ENCODE measurements around the gene MACROD2.
"Not testable (repeated sequence)": the region's sequence is repeated elsewhere in the genome, so short reads cannot be mapped to it uniquely, and the experiment has no call there.

The MACROD2 gene

DNA sequence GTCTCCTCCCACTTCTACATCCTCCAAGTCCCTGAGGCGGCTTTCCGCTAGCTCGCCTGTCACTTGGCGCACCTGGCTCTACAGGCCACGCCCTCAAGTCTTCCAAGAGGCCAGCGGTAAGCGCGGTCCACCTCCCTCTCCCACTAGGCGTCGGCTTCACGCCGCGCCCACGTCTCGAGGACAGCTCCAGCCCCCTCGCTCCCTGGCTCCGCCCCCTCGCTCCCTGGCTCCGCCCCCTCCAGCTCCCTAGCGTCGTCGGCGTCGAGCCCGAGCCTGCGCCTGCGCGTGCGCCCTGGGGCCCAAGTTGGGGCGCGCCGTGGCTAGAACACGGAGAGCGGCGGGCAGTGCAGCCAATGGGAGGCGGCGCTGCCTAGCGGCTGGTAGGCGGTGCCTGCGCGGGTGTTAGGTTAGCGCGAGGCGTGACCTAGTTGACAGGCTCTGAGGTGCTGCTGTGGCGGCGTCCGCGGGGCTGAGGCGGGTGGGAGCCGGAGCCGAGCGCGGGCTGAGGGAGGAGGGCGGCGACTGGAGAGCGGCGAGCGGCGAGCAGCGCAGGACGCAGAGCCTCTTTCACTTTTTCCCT, at the start of gene MACROD2:
MACROD2 (plus strand) TSS at position 431 of the 580 bp plus-strand sequence.
- peak; percentile 94 for DNase-seq

GRCh38 chr20:13947719-13948118, 47.6 kb upstream of the MACROD2 start:
- no peak for DNase-seq

DNA sequence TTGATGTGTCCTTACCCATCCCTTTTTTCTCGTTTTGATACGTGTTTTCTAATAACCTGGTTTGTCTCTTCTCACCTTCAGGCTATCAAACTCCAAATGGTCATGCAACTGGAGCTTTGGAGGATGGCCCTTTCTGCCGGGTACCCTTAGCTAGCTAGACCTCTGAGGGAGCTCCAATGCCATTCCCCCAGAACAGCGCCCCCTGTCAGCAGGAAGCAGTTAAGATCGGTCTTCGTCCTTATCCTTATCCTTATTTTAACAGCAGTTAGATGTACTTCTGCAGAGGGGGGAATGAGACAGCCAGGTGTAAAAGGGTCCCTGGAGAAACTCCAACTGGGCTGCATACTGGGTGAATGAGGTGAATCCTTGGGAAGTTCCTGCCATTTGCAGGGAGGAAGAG, 42.1 kb upstream of the MACROD2 start:
- DNase-seq = no peak

DNA sequence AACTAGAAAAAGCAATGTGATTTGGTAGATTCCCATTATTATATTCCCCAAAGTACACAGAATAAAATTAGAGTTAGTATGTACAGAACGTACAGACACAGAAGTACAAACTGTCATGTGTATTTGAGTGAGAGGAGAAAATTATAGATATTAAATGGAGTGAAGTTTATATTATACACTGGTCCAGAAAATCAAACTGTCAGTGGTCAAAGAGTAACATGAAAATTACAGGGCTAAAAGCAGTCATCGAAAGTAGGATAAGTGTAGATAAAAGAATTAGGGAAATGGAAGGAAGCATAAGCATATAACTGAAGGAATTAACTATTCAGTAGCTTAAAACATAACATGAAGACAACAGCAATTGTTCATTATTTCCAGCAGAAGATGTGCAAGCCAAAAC, 35.2 kb upstream of the MACROD2 start:
- DNase-seq = no peak

DNA sequence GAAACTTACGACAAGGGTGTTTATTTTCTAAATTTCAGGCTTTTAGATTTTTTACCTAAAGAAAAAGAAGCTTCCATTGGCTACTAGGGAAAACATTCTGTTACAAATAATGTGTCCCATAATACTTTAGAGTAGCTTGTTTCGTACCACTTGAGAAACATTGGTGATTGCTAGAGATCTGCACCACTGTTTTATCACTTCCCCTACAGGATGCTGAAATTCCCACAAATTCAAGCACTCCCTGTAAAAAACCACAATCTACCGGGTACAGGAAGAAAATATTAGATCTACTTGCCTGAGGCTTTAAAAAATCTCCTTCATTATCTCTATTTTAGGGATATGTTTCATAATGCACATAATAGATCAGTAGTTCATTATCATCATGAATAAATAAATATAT, 34.8 kb upstream of the MACROD2 start:
- no peak for DNase-seq

DNA sequence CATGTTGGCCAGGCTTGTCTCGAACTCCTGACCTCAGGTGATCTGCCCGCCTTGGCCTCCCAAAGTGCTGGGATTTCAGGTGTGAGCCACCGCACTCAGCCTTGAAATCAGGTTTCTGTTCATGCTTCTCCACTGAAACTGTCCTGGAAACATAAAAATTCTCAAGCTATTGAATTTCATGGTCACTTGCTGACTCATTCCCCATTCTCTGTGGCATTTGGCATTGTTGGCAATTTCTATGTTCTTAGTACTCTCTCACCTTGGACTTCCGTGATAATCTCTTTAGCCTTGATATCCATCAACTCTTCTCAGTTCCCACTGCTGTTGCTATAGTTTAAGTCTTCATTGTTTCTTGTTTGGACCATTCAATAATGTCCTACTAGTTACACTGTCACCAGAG, 11.1 kb upstream of the MACROD2 start:
- DNase-seq = no peak

DNA sequence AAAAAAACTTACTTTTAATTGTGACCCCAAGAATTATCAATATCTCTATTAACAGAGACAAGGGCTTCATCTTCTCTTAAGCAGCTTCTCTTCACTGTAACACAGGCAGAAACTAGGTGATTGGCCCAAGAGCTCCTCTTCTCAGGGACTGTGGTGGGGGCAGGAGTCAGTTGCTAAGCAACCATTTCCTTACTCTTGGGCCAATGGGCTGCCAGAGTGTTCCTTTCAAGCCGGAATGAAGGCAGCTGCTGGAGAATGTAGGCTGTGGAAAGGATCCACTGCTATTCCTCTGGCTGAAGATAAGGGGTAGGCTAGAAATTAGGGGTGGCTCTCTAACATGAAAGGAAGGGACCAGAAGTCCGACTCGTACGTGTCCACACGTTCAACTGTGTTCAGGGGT, 4.9 kb upstream of the MACROD2 start, which contains the start of gene SEL1L2:
SEL1L2 (minus strand) TSS at position 150 of the 400 bp plus-strand sequence; CDS start at position 70, 80 bp downstream.
- no peak for DNase-seq

GRCh38 chr20:13991311-13991710, 4.0 kb upstream of the MACROD2 start:
- no peak for DNase-seq

- not testable (repeated sequence) for DNase-seq
Observed at GRCh38 chr20:13991955-13992354, 3.4 kb upstream of the MACROD2 start.

DNA sequence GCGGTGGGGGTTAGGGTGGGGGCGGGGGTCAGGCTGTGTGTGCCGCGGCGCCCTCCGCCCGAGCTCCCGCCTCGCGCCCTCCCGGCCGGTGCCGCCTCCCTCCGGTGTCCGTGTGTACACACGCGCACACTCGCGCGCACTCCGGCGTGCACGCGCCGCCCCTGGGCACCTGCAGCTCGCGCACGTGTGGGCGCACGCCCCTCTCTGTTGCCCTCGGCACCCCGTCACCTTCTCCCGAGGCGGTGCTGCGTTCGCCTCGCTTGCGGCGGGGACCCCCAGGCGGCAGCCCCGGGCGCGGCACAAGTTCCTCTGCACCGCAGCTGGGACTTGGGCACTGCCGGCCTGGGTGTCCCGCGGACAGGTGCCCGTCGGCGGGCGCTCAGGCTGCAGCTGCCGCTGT, 525 bp downstream of the MACROD2 start:
- no peak for DNase-seq

DNA sequence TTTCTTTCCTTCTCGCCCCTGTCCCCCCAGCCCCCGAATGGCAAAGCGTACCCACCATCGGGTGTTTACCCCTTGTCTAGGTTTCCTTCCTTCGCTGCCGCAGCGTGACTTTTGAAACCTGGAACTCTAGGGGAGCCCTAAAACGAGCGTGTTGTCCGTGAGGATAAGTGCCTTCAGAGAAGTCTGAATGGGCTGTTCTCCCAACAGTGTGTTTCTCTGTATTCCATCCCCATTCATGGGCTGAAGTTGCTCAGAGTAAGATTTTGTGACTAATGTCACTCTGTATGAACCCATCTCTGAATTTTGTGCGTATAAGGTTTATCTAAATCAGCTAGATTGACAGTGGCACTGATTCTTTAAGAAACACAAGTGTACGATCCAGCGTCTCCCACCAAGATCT, 949 bp downstream of the MACROD2 start:
- no peak for DNase-seq

DNA sequence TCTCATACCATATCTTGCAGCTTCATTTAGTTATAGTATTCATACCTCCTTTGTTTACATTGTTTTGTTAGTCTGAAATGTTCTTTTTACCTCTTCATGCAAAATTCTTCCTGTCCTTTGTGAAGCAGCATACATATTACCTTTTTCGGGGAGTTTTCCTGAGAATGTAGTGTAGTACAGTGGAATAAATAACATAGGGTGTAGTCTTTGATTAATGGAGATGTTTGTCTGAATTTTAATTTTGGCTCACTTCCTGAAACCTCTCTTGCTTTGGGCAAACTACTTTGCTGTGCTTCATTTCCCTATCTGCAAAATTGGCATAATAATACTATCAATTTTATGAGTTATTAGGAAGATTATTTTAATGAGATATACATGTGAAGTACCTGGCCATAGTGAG, 5.6 kb downstream of the MACROD2 start:
- no peak for DNase-seq

DNA sequence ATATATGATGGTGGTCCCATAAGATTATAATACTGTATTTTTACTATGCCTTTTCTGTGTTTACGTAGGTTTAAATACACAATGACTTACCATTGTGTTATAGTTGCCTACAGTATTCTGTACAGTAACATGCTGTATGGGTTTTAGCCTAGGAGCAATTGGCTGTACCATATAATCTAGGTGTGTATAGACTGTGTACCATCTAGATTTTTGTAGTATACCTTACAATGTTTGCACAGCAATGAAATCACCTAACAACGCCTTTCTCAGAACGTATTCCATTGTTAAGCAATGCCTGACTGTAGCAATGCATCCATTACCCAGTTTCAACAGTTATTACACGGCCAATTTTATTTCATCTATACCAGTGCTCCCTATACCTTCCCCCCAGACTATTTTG, 10.7 kb downstream of the MACROD2 start:
- no peak for DNase-seq

DNA sequence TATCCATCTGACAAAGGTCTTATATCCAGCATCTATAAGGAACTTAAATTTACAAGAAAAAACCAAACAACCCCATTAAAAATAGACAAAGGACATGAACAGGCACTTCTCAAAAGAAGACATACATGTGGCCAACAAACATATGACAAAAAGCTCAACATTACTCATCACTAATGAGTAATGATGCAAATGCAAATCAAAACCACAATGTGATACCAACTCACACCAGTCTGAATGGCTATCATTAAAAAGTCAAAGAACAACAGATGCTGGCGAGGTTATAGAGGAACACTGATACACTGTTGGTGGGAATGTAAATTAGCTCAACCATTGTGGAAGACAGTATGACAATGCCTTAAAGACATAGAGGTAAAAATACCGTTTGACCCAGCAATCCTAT, 13.9 kb downstream of the MACROD2 start:
- no peak for DNase-seq

- no peak for DNase-seq
Observed at GRCh38 chr20:14012671-14013070, 17.4 kb downstream of the MACROD2 start.

GRCh38 chr20:14030991-14031390, 35.7 kb downstream of the MACROD2 start:
- no peak for DNase-seq

DNA sequence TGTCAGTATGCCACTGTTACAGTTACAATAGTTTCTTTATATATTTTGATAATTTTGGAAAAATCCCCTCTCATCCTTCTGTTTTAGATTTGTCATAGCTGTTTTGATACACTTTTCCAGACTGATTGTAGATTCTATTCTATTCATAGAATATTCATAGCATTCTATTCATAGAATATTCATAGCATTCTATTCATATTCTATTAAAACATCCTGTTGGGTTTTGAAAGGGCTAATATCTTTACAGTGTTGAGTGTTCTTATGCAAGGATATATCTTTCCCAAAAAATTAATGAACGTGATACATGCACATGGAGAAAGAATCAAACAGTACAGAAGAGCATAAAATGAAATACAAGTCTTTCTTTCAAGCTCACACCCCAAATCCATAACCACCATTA, 38.0 kb downstream of the MACROD2 start:
- DNase-seq = no peak

DNA sequence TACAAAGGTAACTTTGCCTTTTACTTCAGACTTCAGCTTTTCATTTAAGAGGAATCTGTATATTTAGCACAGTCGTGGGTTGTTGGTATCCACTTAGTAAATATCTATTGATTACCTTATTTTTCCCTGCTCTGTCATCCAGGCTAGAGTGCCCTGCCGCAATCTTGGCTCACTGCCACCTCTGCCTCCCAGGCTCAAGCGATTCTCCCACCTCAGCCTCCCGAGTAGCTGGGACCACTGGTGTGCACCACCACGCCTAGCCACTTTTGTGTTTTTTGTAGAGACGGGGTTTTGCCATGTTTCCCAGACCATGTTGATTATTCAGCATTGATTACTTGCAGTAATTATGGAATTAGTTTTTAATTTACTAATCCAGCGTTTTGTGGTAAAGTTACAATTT, 41.3 kb downstream of the MACROD2 start:
- no peak for DNase-seq

DNA sequence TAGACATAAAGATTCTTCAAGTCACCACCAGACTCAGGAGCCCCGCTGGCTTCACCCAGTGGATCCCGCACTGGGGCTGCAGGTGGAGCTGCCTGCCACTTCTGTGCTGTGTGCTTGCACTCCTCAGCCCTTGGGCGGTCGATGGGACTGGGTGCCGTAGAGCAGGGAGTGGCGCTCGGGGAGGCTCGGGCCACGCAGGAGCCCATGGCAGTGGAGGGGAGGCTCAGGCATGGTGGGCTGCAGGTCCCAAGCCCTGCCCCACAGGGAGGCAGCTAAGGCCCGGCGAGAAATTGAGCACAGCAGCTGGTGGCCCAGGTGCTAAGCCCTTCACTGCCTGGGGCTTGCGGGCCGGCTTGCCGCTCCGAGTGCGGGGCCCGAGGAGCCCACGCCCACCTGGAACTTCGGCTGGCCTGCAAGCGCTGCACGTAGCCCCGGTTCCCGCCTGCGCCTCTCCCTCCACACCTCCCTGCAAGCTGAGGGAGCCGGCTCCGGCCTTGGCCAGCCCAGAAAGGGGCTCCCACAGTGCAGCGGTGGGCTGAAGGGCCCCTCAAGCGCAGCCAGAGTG, 49.5 kb downstream of the MACROD2 start:
- DNase-seq = not testable (repeated sequence)

DNA sequence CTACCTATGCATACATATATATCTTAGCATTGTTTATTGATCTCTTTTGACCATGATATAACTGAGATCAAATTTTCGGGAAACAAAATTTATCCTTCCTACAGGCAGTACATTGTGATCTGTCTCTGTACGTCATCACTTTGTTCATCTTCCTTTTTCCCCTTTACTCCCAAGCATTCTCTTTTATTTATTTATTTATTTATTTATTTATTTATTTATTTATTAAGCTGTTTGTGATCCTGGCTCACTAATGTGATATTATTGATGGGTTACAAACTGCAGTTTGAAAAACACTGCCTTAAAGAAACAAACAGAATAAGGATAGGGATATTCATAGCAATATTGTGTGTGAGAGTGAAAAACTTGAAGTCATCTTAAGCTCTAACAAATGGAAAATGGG, 51.2 kb downstream of the MACROD2 start:
- no peak for DNase-seq

- DNase-seq = no peak
Observed at GRCh38 chr20:14049111-14049510, 53.8 kb downstream of the MACROD2 start.

GRCh38 chr20:14051454-14051853, 56.1 kb downstream of the MACROD2 start:
- no peak for DNase-seq

GRCh38 chr20:14055127-14055742, 59.9 kb downstream of the MACROD2 start:
- no peak for DNase-seq

DNA sequence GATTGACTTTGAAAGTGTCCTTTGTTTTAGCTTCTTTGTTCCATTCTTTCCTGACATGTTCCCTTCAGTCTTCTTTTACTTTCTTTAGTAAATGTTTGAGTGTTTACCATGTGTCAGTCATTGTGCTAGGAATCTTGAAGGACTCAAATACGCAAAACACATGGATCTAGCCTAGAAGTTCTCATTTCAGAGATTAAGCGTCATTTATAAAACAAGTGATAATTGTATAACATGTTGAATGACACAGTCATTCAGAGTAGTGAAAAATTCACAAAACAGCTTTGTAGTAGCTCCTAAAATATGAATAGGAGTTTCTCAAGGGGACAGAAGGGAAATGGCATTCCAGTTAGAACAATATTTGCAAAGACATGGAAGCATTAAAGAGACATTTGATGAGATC, 66.9 kb downstream of the MACROD2 start:
- no peak for DNase-seq

DNA sequence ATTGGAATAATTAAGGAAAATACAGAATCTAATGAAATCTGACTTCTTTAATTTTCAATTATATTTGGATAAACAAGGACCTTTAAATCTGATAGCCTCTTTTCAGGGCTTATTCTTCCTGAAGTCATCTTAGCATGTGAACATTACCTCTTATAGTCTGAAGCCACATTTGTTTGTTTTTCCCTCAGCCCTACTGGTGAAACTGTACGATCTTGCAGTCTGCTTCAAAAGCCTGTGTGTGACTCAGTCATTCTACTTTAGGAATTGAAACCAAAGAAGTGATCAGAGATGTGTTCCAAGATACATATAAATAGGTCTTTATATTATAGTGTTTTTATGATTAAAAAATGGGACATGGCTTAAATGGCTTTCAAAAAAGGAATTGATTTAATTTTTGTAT, 67.5 kb downstream of the MACROD2 start:
- no peak for DNase-seq
